Muscle layer of colon (tissue), 2 donors: ENCODE measurements around the gene C1orf174.

Source experiments
- H3K27ac ChIP-seq: one replicate; pipeline ENCODE4 v1.7.0; 2013; ENCODE audit warnings: low read depth, mild to moderate bottlenecking, low read length, moderate library complexity
- H3K27me3 ChIP-seq, 2 donors: one replicate each; pipeline ENCODE4 v1.7.0; 2013; ENCODE audit warnings: low read length in 2 of 2, mild to moderate bottlenecking in 2 of 2; ENCODE audit not compliant: insufficient read depth in 2 of 2, control insufficient read depth in 1 of 2
- H3K36me3 ChIP-seq: one replicate; pipeline ENCODE4 v1.7.0; 2013; ENCODE audit warnings: mild to moderate bottlenecking, low read length; ENCODE audit not compliant: insufficient read depth
- H3K4me1 ChIP-seq: one replicate; pipeline ENCODE4 v1.7.0; 2013; ENCODE audit warnings: mild to moderate bottlenecking, low read length; ENCODE audit not compliant: insufficient read depth
- H3K4me3 ChIP-seq, 2 donors: one replicate each; pipeline ENCODE4 v1.7.0; 2013; ENCODE audit warnings: low read length in 2 of 2, low read depth in 1 of 2, mild to moderate bottlenecking in 1 of 2, moderate library complexity in 1 of 2
- H3K9ac ChIP-seq: one replicate; pipeline ENCODE4 v1.7.0; 2013; ENCODE audit warnings: low read length
- H3K9me3 ChIP-seq: one replicate; pipeline ENCODE4 v1.7.0; 2013; ENCODE audit warnings: mild to moderate bottlenecking, low read length
- donor health status: abdominal sarcoma.
- donor health status: Adenocarcinoma of cecum.

Gene C1orf174

DNA sequence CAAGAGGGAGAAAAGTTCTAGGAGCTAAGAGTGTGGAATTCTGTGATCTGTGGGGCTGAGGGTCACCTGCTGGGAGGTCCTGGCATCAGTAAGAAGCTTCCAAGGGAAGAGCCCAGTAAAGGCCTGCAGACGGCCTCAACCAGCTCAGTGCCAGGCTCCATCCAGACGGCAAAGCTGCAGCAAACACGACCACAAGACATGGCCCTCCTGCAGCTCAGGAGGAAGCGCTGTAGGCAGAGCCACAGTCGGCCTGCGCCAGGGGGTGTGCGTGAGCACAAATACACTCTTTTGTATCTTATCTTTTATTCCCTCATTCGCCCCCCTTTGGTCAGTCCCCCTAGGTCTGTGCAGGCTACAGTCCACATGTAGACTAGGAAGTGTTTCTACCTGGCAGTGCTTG is 13.4 kb downstream of the C1orf174 start:
- H3K4me3 ChIP-seq = no peak overlapping the region
- no peaks in the 10 kb centered on the region for H3K4me1 ChIP-seq
- H3K9ac ChIP-seq = no peak overlapping the region
- peaks cover 52% of the 10 kb centered on the region for H3K36me3 ChIP-seq
- H3K9me3 ChIP-seq = no peaks in the 10 kb centered on the region
- H3K27ac ChIP-seq = no peak overlapping the region
- H3K27me3 ChIP-seq = no peaks in the 10 kb centered on the region

DNA sequence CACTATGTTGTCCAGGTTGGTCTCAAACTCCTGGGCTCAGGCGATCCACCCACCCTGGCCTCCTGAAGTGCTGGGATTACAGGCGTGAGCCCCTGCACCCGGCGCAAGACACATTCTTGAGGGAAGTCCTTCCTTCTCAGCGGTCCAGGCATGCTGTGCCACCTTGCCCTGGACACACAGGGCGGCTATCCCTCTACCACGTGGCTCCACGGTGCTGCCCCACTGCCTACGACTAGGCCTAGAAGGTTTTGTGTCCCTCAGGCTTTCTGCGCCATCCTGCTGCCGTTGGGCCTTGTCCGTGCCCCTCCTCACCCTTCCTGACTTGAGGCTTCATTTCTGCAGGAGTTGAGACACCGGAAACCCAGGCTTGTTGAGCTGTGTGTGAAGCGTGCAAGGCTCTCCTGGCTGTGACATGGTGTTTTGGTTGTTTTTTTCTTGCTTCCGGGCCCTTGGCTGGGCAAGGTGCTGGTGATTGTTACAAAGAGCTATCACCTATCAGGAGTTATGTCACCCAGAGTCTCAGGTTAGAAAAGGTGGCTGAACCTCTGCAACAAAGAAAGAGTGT is 13.9 kb downstream of the C1orf174 start:
- Histone ChIP-seq H3K36me3 (peaks cover 48% of the 10 kb centered on the region), H3K4me1 (no peaks in the 10 kb centered on the region)

DNA sequence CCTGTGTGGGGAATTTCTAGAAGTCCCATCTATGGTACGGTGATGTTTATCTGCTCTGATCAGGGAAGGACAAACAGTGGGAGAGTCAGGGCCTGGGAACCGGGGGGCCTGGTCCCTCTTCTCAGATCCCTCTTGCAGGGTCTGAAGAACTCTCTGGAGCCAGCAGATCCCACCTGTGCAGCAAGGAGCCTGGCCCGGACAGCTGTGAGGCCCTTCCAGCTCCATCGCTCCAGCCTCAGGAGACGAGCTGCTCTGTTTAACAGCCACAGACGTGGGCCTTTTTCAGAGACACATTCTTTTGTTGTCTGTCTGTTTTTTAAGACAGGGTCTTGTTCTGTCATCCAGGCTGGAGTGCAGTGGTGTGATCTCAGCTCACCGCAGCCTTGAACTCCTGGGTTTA is 14.5 kb downstream of the C1orf174 start:
- H3K9ac ChIP-seq = no peak overlapping the region
- H3K27ac ChIP-seq = no peak overlapping the region
- H3K4me3 ChIP-seq = no peak overlapping the region
- no peaks in the 10 kb centered on the region for H3K4me1 ChIP-seq
- no peaks in the 10 kb centered on the region for H3K9me3 ChIP-seq
- H3K27me3 ChIP-seq = no peaks in the 10 kb centered on the region
- H3K36me3 ChIP-seq = peaks cover 44% of the 10 kb centered on the region

More for the DNA sequence above, 13.9 kb downstream of the C1orf174 start:
- no peaks in the 10 kb centered on the region for H3K27me3 ChIP-seq
- H3K9me3 ChIP-seq = no peaks in the 10 kb centered on the region
- no peak overlapping the region for H3K27ac ChIP-seq
- no peak overlapping the region for H3K9ac ChIP-seq
- H3K4me3 ChIP-seq = no peak overlapping the region

DNA sequence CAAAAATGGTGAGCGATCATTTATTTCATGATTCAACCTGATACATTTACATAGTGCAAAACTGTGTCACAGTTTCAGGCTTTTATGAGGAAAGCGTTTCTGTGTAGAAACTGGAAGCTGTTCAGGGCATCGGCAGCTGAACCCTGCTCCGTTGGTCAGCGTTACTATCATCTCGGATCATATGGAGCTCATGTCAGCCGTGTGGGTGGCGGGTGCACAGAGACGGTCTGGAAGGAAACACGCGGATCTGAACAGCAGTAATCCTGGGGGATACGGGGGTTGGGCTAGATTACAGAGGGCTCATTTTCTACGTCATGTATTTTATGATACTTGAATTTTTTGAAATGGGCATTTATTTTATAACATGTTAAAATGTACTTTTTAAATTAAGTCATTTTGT is 15.1 kb downstream of the C1orf174 start:
- Histone ChIP-seq H3K27me3 (no peaks in the 10 kb centered on the region), H3K36me3 (peaks cover 38% of the 10 kb centered on the region), H3K9me3 (no peaks in the 10 kb centered on the region), H3K9ac (no peak overlapping the region), H3K4me1 (no peaks in the 10 kb centered on the region), H3K4me3 (no peak overlapping the region), H3K27ac (no peak overlapping the region)

DNA sequence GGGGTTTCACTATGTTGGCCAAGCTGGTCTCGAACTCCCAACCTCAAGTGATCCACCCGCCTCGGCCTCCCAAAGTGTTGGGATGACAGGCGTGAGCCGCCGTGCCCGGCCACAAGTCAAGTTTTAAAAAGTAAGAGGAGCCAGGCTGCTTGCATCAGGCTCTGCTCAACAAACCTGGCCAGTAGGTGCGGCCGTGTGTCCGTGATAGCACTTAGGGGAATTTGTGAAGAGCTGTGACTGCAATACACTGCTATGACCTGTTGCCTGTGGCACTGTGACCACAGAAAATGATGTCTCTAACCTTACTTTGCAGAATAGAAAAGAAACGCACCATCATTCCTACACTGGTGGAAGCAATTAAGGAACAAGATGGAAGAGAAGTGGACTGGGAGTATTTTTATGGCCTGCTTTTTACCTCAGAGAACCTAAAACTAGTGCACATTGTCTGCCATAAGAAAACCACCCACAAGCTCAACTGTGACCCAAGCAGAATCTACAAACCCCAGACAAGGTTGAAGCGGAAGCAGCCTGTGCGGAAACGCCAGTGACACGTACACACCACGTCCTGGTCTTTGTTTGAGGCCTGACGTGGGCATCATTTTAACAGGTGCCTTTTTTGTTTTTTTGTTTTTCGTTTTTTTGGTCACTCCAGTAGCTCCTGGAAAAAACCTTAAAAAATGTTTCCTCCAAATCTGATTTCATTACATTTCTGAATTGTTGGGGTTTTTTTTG is 16.7 kb downstream of the C1orf174 start:
- peaks cover 47% of the 10 kb centered on the region for H3K36me3 ChIP-seq
- H3K27me3 ChIP-seq = no peaks in the 10 kb centered on the region
- no peak overlapping the region for H3K9ac ChIP-seq
- H3K9me3 ChIP-seq = peaks cover 9% of the 10 kb centered on the region
- H3K4me1 ChIP-seq = no peaks in the 10 kb centered on the region
- no peak overlapping the region for H3K27ac ChIP-seq
- no peak overlapping the region for H3K4me3 ChIP-seq

DNA sequence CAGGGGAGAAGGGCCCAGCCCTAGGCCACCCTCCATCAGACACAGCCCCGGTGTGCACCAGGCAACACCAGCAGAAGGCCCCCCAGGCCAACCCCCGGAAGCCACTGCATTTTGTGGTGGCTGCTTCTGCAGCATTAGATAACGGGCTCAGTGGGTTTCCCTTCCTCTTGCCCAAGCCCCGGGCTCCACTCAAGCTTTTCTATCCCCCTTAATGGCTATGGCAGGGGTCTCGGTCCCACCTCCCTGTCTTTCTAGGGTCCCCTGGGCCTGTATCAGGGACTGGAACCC is 18.9 kb downstream of the C1orf174 start:
- no peak overlapping the region for H3K9ac ChIP-seq
- H3K27me3 ChIP-seq = no peaks in the 10 kb centered on the region
- peaks cover 34% of the 10 kb centered on the region for H3K36me3 ChIP-seq
- H3K4me3 ChIP-seq = no peak overlapping the region
- peaks cover 9% of the 10 kb centered on the region for H3K9me3 ChIP-seq
- no peaks in the 10 kb centered on the region for H3K4me1 ChIP-seq
- no peak overlapping the region for H3K27ac ChIP-seq

DNA sequence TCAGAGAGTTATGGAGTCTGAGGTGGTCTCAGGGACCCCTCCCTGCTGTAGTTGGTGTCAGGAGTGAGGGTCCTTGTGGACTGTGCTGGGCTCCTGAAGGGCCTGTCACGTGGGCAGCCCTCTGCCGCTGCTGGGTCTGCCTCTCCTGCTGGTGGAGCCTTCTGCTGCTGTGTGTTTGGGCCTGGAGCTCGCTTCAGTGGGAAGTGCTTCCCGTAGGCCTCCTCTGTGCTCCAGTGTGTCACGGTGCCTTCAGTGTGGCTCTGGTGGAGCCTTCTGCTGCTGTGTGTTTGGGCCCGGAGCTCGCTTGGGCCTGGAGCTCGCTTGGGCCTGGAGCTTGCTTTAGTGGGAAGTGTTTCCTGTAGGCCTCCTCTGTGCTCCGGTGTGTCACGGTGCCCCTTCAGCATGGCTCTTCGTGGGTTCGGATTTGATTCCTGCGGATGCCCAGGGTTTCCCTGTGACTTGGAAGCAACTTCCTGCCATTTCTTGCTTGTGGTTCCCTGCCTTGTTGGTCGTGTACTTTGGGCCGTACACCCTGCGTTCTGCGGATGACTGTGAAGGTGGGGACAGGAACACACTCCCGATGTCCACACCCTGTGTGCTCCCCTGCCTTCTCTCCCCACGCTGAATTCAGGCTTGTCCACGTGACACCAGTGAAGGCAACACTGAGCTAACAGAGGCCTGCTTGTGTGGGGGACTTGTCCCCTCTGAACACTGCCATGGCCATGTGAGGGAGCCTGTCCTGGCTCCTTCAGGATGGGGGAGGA is 19.5 kb downstream of the C1orf174 start:
- Histone ChIP-seq H3K27me3 (no peaks in the 10 kb centered on the region), H3K9me3 (peaks cover 9% of the 10 kb centered on the region), H3K4me3 (no peak overlapping the region), H3K36me3 (peaks cover 33% of the 10 kb centered on the region), H3K4me1 (no peaks in the 10 kb centered on the region), H3K27ac (no peak overlapping the region), H3K9ac (no peak overlapping the region)

DNA sequence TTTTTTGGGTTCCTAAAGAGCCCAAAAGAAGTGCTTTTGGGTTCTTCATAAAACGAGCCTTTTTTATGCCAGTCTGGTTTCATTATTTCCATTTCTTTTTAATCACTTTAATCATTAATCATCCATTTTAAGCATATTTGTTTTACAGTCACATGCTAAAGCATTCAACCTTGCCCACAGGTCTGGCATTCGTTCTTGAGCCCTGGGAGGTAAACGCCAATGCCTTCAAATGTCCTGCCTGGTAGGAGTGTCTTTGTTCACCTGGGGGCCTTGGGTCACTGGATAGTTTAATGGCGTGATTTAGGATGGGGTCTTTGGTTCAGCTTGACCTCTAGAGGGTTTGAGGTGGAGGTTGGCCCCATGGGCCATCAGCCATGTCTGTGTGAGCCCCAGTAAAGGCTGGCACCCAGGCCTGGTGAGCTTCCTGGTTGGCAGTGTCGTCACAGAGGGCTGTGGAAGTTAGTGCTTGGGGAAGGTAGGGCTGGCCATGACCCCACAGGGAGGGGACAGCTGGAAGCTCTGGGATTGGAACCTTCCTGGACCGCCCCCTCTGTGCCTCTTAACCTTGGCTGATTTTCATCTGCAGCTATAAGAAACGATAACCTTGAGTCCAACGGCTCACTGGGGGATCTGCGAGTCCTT is 20.2 kb downstream of the C1orf174 start:
- Histone ChIP-seq H3K9ac (no peak overlapping the region), H3K4me1 (no peaks in the 10 kb centered on the region), H3K27me3 (no peaks in the 10 kb centered on the region), H3K4me3 (no peak overlapping the region), H3K36me3 (peaks cover 37% of the 10 kb centered on the region), H3K27ac (no peak overlapping the region), H3K9me3 (peaks cover 9% of the 10 kb centered on the region)

DNA sequence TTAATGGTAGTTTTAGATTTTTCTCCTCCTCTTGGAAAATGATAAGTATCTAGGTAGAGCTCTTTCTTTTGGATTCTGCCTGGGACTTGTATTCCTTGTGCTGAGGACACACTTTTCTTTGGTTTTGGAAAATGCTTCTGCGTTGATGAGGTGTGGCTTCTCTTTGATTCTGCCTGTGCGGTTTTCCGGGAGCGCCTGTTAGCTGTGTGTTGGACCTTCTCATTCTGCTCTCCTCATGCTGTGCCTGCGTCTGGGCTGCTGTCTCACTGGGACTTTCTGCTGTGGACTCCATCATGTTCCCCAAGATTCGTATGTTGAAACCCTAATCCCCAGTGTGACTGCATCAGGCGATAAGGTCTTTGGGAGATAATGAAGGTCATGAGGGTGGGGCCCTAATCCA is 21.0 kb downstream of the C1orf174 start:
- H3K9ac ChIP-seq = no peak overlapping the region
- no peaks in the 10 kb centered on the region for H3K27me3 ChIP-seq
- no peak overlapping the region for H3K4me3 ChIP-seq
- no peak overlapping the region for H3K27ac ChIP-seq
- H3K4me1 ChIP-seq = no peaks in the 10 kb centered on the region
- peaks cover 9% of the 10 kb centered on the region for H3K9me3 ChIP-seq
- peaks cover 35% of the 10 kb centered on the region for H3K36me3 ChIP-seq

DNA sequence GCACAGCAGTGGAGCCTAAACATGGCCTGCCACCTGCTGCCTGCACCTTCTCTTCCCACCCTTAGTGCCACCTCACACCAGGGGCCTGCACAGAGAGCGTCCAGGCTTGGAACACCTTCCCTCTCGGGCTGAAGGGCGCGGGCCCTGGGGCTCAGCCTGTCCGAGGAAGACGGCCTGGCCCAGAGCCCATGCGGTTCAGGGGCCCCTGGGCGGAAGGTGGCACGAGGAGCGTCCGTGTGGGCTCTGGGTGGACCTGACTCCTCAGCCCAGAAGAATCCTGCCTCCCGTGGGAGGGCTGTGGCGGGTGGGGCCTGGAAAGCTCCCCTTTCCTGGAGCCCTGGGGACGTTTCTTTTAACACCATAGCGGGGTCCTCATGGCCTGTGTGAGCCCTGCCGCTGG is 23.4 kb downstream of the C1orf174 start:
- Histone ChIP-seq H3K4me1 (no peaks in the 10 kb centered on the region), H3K4me3 (no peak overlapping the region), H3K9ac (no peak overlapping the region), H3K9me3 (peaks cover 9% of the 10 kb centered on the region), H3K27ac (no peak overlapping the region), H3K36me3 (peaks cover 36% of the 10 kb centered on the region), H3K27me3 (no peaks in the 10 kb centered on the region)

DNA sequence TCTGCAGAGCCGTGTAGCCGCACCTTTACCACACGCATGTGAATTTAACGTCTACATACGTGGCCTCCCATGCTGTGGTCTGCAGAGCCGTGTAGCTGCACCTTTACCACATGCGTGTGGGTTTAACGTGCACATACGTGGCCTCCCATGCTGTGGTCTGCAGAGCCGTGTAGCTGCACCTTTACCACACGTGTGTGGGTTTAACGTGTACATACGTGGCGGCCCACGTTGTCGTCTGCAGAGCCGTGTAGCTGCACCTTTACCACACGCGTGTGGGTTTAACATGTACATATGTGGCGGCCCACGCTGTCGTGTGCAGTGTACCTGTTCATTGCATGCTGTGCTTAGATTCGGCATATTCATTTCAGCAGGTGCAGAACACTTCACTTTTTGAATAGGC is 25.3 kb downstream of the C1orf174 start:
- no peak overlapping the region for H3K27ac ChIP-seq
- peaks cover 9% of the 10 kb centered on the region for H3K9me3 ChIP-seq
- H3K4me3 ChIP-seq = no peak overlapping the region
- peaks cover 48% of the 10 kb centered on the region for H3K36me3 ChIP-seq
- no peaks in the 10 kb centered on the region for H3K4me1 ChIP-seq
- H3K9ac ChIP-seq = no peak overlapping the region
- no peaks in the 10 kb centered on the region for H3K27me3 ChIP-seq
